H1 (cell line): ENCODE data around the gene RAD54L. TPM values are rescaled to one million over a fixed set of nuclear protein-coding genes. Genes with fewer than 3 reads are reported as not detected.

Experiments
- FOSL1 ChIP-seq: IDR thresholded peaks from 2 replicates; pipeline ENCODE4 v1.6.1; 2011; ENCODE audit warnings: mild to moderate bottlenecking, low read depth, low read length, moderate library complexity; ENCODE audit not compliant: insufficient read depth
- MAFK ChIP-seq: IDR thresholded peaks from 2 replicates; pipeline ENCODE4 v1.6.1; 2012; ENCODE audit warnings: low read depth, mild to moderate bottlenecking, improper control_type of control experiment, low read length
- NRF1 ChIP-seq: IDR thresholded peaks from 2 replicates; pipeline ENCODE4 v1.6.1; 2011; ENCODE audit warnings: mild to moderate bottlenecking, low read depth, low read length, improper control_type of control experiment
- POLR2A ChIP-seq, 2 experiments: IDR thresholded peaks; 1 replicate in 1 of 2; 2 replicates in 1 of 2; pipeline ENCODE4 v1.6.1; 2011; ENCODE audit warnings: low read depth in 2 of 2, low read length in 2 of 2, mild to moderate bottlenecking in 2 of 2; ENCODE audit errors: control extremely low read depth in 1 of 2
- SIN3A ChIP-seq, 2 experiments: IDR thresholded peaks in 1 of 2; conservative IDR thresholded peaks in 1 of 2; 2 replicates each; pipeline ENCODE4 v1.6.1; 2011 to 2012; ENCODE audit warnings: low read length in 2 of 2, improper control_type of control experiment in 1 of 2, low read depth in 1 of 2, mild to moderate bottlenecking in 1 of 2
- SP1 ChIP-seq: IDR thresholded peaks from 2 replicates; pipeline ENCODE4 v1.6.1; 2011; ENCODE audit warnings: low read depth, low read length
- SP2 ChIP-seq: IDR thresholded peaks from 2 replicates; pipeline ENCODE4 v1.6.1; 2012; ENCODE audit warnings: mild to moderate bottlenecking, low read length, inconsistent platforms
- ZNF274 ChIP-seq: IDR thresholded peaks from 2 replicates; pipeline ENCODE4 v1.7.0; 2012; ENCODE audit warnings: low read length, borderline replicate concordance; ENCODE audit errors: extremely low read depth
- polyA plus RNA-seq, 7 experiments: library from polyadenylated mRNA; depleted of rRNA in 3 of 7; stranded (reverse) in 5 of 7; unstranded in 2 of 7; fragments of >200 nt in 5 of 7; fragments of 200-250 nt in 2 of 7; gene quantifications; 1 replicate in 5 of 7; 2 replicates in 1 of 7; 4 replicates in 1 of 7; pipeline versions ENCODE4 v1.2.1 to v1.2.3, GENCODE V29; 2011 to 2013; ENCODE audit warnings: missing spikeins in 2 of 7, mixed read lengths in 2 of 7
- total RNA-seq: library from RNA; stranded (reverse); fragmentation: NEBNext Ultra II Directional; extraction: Animal tissue kit (Norgen Biotek cat#: 25700); gene quantifications from 2 replicates; pipeline ENCODE4 v1.2.1, GENCODE V29; 2021
- TF ChIP-seq, protein P1 (sequence below): fragments of 300-600 bp; sonication (generic); IDR thresholded peaks from 2 replicates; pipeline ENCODE4 v1.7.1; 2012; ENCODE audit warnings: low read length, moderate library complexity, mild to moderate bottlenecking, inconsistent platforms; ENCODE audit not compliant: insufficient replicate concordance

The RAD54L gene
- total and polyA plus RNA-seq, 2 of the 8 experiments (the other 6 are each of a cell fraction or from before 2014, with no cell fraction given): 43.5 to 50.3 TPM

DNA sequence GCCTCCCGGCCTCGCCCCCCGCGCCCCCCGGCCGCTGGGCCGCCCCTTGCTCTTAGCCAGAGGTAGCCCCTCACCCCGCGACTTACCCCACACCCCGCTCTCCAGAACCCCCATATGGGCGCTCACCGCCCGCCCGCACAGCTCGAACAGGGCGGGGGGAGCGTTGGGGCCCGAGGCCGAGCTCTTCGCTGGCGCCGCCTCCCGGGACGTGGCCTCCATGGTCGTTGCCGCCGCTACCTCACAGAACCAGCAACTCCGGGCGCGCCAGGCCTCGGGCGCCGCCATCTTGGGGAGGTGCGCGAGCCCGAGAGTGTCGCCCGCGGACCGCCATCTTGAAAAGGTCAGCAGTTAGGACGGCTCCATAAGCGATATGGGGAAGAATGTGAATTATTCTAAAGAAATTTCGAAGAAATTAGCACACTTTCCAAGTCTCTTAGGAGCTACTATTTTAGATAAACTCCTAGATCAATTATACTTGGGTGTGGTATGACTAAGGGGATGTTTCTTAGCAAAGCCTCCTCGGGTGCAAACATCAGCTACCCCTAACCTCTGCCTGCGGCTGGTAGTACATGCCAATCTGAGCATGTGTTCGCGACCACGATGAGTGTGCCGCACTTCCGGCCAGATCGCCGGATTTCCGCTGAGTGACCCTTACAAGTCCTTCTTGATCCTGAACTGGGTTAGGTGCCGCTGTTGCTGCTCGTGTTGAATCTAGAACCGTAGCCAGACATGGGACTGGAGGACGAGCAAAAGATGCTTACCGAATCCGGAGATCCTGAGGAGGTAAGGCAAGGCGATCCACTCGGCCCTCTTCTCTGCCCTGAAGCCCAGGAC is 55.7 kb downstream of the RAD54L start, which contains the start of the genes LRRC41 and UQCRH (continued):
- TF ChIP-seq SP1 (no peak), SP2 (no peak), MAFK (no peak), NRF1 (no peak), SIN3A (conservative IDR thresholded peaks at IDR 0.05 in 1 of 2, IDR thresholded peaks at IDR 0.05 in 1 of 2; ENCODE audit: low read depth in 1 of 2, low read length in 2 of 2) (peak; percentile 2 to 16; a peak in 2 of 4 replicates), POLR2A (IDR thresholded peaks at IDR 0.05; ENCODE audit: control extremely low read depth in 1 of 2, low read depth in 2 of 2, low read length in 2 of 2) (peak; percentile 62 to 94), FOSL1 (no peak), ZNF274 (no peak)
- TF ChIP-seq, protein P1, sequence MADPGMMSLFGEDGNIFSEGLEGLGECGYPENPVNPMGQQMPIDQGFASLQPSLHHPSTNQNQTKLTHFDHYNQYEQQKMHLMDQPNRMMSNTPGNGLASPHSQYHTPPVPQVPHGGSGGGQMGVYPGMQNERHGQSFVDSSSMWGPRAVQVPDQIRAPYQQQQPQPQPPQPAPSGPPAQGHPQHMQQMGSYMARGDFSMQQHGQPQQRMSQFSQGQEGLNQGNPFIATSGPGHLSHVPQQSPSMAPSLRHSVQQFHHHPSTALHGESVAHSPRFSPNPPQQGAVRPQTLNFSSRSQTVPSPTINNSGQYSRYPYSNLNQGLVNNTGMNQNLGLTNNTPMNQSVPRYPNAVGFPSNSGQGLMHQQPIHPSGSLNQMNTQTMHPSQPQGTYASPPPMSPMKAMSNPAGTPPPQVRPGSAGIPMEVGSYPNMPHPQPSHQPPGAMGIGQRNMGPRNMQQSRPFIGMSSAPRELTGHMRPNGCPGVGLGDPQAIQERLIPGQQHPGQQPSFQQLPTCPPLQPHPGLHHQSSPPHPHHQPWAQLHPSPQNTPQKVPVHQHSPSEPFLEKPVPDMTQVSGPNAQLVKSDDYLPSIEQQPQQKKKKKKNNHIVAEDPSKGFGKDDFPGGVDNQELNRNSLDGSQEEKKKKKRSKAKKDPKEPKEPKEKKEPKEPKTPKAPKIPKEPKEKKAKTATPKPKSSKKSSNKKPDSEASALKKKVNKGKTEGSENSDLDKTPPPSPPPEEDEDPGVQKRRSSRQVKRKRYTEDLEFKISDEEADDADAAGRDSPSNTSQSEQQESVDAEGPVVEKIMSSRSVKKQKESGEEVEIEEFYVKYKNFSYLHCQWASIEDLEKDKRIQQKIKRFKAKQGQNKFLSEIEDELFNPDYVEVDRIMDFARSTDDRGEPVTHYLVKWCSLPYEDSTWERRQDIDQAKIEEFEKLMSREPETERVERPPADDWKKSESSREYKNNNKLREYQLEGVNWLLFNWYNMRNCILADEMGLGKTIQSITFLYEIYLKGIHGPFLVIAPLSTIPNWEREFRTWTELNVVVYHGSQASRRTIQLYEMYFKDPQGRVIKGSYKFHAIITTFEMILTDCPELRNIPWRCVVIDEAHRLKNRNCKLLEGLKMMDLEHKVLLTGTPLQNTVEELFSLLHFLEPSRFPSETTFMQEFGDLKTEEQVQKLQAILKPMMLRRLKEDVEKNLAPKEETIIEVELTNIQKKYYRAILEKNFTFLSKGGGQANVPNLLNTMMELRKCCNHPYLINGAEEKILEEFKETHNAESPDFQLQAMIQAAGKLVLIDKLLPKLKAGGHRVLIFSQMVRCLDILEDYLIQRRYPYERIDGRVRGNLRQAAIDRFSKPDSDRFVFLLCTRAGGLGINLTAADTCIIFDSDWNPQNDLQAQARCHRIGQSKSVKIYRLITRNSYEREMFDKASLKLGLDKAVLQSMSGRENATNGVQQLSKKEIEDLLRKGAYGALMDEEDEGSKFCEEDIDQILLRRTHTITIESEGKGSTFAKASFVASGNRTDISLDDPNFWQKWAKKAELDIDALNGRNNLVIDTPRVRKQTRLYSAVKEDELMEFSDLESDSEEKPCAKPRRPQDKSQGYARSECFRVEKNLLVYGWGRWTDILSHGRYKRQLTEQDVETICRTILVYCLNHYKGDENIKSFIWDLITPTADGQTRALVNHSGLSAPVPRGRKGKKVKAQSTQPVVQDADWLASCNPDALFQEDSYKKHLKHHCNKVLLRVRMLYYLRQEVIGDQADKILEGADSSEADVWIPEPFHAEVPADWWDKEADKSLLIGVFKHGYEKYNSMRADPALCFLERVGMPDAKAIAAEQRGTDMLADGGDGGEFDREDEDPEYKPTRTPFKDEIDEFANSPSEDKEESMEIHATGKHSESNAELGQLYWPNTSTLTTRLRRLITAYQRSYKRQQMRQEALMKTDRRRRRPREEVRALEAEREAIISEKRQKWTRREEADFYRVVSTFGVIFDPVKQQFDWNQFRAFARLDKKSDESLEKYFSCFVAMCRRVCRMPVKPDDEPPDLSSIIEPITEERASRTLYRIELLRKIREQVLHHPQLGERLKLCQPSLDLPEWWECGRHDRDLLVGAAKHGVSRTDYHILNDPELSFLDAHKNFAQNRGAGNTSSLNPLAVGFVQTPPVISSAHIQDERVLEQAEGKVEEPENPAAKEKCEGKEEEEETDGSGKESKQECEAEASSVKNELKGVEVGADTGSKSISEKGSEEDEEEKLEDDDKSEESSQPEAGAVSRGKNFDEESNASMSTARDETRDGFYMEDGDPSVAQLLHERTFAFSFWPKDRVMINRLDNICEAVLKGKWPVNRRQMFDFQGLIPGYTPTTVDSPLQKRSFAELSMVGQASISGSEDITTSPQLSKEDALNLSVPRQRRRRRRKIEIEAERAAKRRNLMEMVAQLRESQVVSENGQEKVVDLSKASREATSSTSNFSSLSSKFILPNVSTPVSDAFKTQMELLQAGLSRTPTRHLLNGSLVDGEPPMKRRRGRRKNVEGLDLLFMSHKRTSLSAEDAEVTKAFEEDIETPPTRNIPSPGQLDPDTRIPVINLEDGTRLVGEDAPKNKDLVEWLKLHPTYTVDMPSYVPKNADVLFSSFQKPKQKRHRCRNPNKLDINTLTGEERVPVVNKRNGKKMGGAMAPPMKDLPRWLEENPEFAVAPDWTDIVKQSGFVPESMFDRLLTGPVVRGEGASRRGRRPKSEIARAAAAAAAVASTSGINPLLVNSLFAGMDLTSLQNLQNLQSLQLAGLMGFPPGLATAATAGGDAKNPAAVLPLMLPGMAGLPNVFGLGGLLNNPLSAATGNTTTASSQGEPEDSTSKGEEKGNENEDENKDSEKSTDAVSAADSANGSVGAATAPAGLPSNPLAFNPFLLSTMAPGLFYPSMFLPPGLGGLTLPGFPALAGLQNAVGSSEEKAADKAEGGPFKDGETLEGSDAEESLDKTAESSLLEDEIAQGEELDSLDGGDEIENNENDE: no peak
